Measurements from ENCODE around the gene NUP98.
A peak's percentile ranks its signal among the peaks of the same experiment; 100 is the strongest.

Gene NUP98

GRCh38 chr11:3807909-3808860 lies 10.8 kb upstream of the NUP98 start, which contains the start of gene PGAP2:
TSS of gene PGAP2 (plus strand) at chr11:3808560. CDS start at chr11:3811260, 2,700 bp downstream.
- Histone ChIP-seq H3K9me3 (ENCODE audit: insufficient read depth, low read length, severe bottlenecking) (no peaks in the 10 kb centered on the region), H3K4me1 (ENCODE audit: insufficient read depth, low read length) (peaks cover 23% of the 10 kb centered on the region), H3K79me2 (ENCODE audit: insufficient read depth, low read length) (peaks cover 4% of the 10 kb centered on the region; the same call in 1 of the 2 replicates), H2AFZ (ENCODE audit: low read depth, low read length) (peak within 1 kb of the TSS; percentile 96), H4K20me1 (ENCODE audit: insufficient read depth, low read length) (no peaks in the 10 kb centered on the region), H3K36me3 (ENCODE audit: insufficient read depth, low read length) (peaks cover 2% of the 10 kb centered on the region; the same call in 1 of the 2 replicates), H3K4me3 (ENCODE audit: low read depth in 1 of 2, low read length in 2 of 2) (peak within 1 kb of the TSS; percentile 67 to 79; a peak in 3 of 4 replicates), H3K27me3 (ENCODE audit: insufficient read depth, low read length, poor library complexity) (no peaks in the 10 kb centered on the region), H3K4me2 (ENCODE audit: insufficient read depth, low read length) (peak within 1 kb of the TSS; percentile 86), H3K9ac (ENCODE audit: low read depth, low read length) (peak within 1 kb of the TSS; percentile 62), H3K27ac (ENCODE audit: low read length) (peak within 1 kb of the TSS; percentile 65)
- DNase-seq, result peak; percentile 73
- ATAC-seq (ENCODE audit: insufficient read depth, low read depth), result peak; percentile 84
- TF ChIP-seq EZH2 (IDR thresholded peaks at IDR 0.05; ENCODE audit: borderline replicate concordance, low read depth, low read length, severe bottlenecking), result no peak
- TF ChIP-seq CTCF (IDR thresholded peaks at IDR 0.05; ENCODE audit: borderline replicate concordance, extremely low read depth, low read length, poor library complexity, severe bottlenecking), result peak; percentile 75

- peaks cover 6% of the 10 kb centered on the region for H3K79me2 ChIP-seq (ENCODE audit: insufficient read depth, low read length)
- H3K4me1 ChIP-seq (ENCODE audit: insufficient read depth, low read length), result peaks cover 23% of the 10 kb centered on the region
- H3K27me3 ChIP-seq (ENCODE audit: insufficient read depth, low read length, poor library complexity), result no peaks in the 10 kb centered on the region
- DNase-seq (no peak), ATAC-seq (ENCODE audit: insufficient read depth, low read depth) (no peak)
- no peak overlapping the region for H3K9ac ChIP-seq (ENCODE audit: low read depth, low read length)
- H3K27ac ChIP-seq (ENCODE audit: low read length), result no peak overlapping the region
- no peaks in the 10 kb centered on the region for H3K36me3 ChIP-seq (ENCODE audit: insufficient read depth, low read length)
- TF ChIP-seq CTCF (IDR thresholded peaks at IDR 0.05; ENCODE audit: borderline replicate concordance, extremely low read depth, low read length, poor library complexity, severe bottlenecking) (no peak), EZH2 (IDR thresholded peaks at IDR 0.05; ENCODE audit: borderline replicate concordance, low read depth, low read length, severe bottlenecking) (no peak)
- no peaks in the 10 kb centered on the region for H4K20me1 ChIP-seq (ENCODE audit: insufficient read depth, low read length)
- no peaks in the 10 kb centered on the region for H3K9me3 ChIP-seq (ENCODE audit: insufficient read depth, low read length, severe bottlenecking)
- H3K4me2 ChIP-seq (ENCODE audit: insufficient read depth, low read length), result no peak overlapping the region
- no peak overlapping the region for H3K4me3 ChIP-seq (ENCODE audit: low read depth in 1 of 2, low read length in 2 of 2)
- no peak overlapping the region for H2AFZ ChIP-seq (ENCODE audit: low read depth, low read length)
Measured at GRCh38 chr11:3803726-3804495, 6.6 kb upstream of the NUP98 start.

GRCh38 chr11:3802011-3802790 lies 4.8 kb upstream of the NUP98 start:
- no peak overlapping the region for H3K4me2 ChIP-seq (ENCODE audit: insufficient read depth, low read length)
- no peaks in the 10 kb centered on the region for H3K36me3 ChIP-seq (ENCODE audit: insufficient read depth, low read length)
- TF ChIP-seq EZH2 (IDR thresholded peaks at IDR 0.05; ENCODE audit: borderline replicate concordance, low read depth, low read length, severe bottlenecking) (no peak), CTCF (IDR thresholded peaks at IDR 0.05; ENCODE audit: borderline replicate concordance, extremely low read depth, low read length, poor library complexity, severe bottlenecking) (no peak)
- no peaks in the 10 kb centered on the region for H3K9me3 ChIP-seq (ENCODE audit: insufficient read depth, low read length, severe bottlenecking)
- no peaks in the 10 kb centered on the region for H3K27me3 ChIP-seq (ENCODE audit: insufficient read depth, low read length, poor library complexity)
- H3K4me1 ChIP-seq (ENCODE audit: insufficient read depth, low read length), result peaks cover 20% of the 10 kb centered on the region
- H3K4me3 ChIP-seq (ENCODE audit: low read depth in 1 of 2, low read length in 2 of 2), result no peak overlapping the region
- H3K27ac ChIP-seq (ENCODE audit: low read length), result no peak overlapping the region
- H2AFZ ChIP-seq (ENCODE audit: low read depth, low read length), result no peak overlapping the region
- no peaks in the 10 kb centered on the region for H4K20me1 ChIP-seq (ENCODE audit: insufficient read depth, low read length)
- H3K79me2 ChIP-seq (ENCODE audit: insufficient read depth, low read length), result peaks cover 15% of the 10 kb centered on the region
- ATAC-seq (ENCODE audit: insufficient read depth, low read depth) (no peak), DNase-seq (no peak)
- H3K9ac ChIP-seq (ENCODE audit: low read depth, low read length), result no peak overlapping the region

Data from DND-41 (cell line).